Uterus (tissue), 4 donors: ENCODE measurements around the gene BNC2. TPM values are rescaled to one million over a fixed set of nuclear protein-coding genes. Genes with fewer than 3 reads are reported as not detected.
"Not testable (repeated sequence)": the region's sequence is repeated elsewhere in the genome, so short reads cannot be mapped to it uniquely, and the experiment has no call there.

Experiments
- DNase-seq, 2 donors: peaks; one replicate each; pipeline ENCODE4 v3.0.0-alpha.2; 2019 to 2020
- H3K27ac ChIP-seq, 2 donors: fragments of 200-600 bp; sonication (generic); 1 replicate in 1 of 2; 2 replicates in 1 of 2; pipeline ENCODE4 v1.5.1; 2016 to 2018
- H3K27me3 ChIP-seq, 2 donors: fragments of 200-600 bp; sonication (generic); one replicate each; pipeline ENCODE4 v1.5.1; 2018 to 2019; ENCODE audit warnings: control low read depth in 1 of 2
- H3K36me3 ChIP-seq, 2 donors: fragments of 200-600 bp; sonication (generic); one replicate each; pipeline ENCODE4 v1.5.1; 2019; ENCODE audit warnings: control low read depth in 1 of 2
- H3K4me1 ChIP-seq, 2 donors: fragments of 200-600 bp; sonication (generic); one replicate each; pipeline ENCODE4 v1.5.1; 2018 to 2019; ENCODE audit warnings: control low read depth in 1 of 2
- H3K4me3 ChIP-seq, 2 donors: fragments of 200-600 bp; sonication (generic); 1 replicate in 1 of 2; 2 replicates in 1 of 2; pipeline ENCODE4 v1.5.1; 2018 to 2019; ENCODE audit warnings: mild to moderate bottlenecking in 1 of 2
- H3K9me3 ChIP-seq, 2 donors: fragments of 200-600 bp; sonication (generic); one replicate each; pipeline ENCODE4 v1.5.1; 2019; ENCODE audit warnings: control low read depth in 1 of 2
- POLR2A ChIP-seq, 2 donors: fragments of 450-650 bp; IDR thresholded peaks; one replicate each; pipeline ENCODE4 v1.6.1; 2016; ENCODE audit warnings: antibody characterized with exemption in 2 of 2, mild to moderate bottlenecking in 1 of 2, moderate library complexity in 1 of 2
- intact Hi-C: fragments of 100-400 bp; cut with DNase I; formaldehyde crosslinking; loops from one replicate; pipeline ENCODE4 v1.15.1; 2023; ENCODE audit warnings: low total_unique reads
- total RNA-seq, 4 donors: library from RNA; depleted of rRNA in 3 of 4; stranded (reverse); fragments of >200 nt in 3 of 4; gene quantifications; one replicate each; pipeline versions ENCODE4 v1.1.0 to v1.2.4, GENCODE V29; 2014 to 2023
- TF ChIP-seq, protein P1 (sequence below), 4 experiments: fragments of 200-600 bp in 2 of 4; fragments of 450-650 bp in 2 of 4; sonication (generic) in 2 of 4; IDR thresholded peaks; one replicate each; pipeline ENCODE4 v1.5.1; 2016 to 2019; ENCODE audit warnings: antibody characterized with exemption in 4 of 4, mild to moderate bottlenecking in 2 of 4, moderate library complexity in 1 of 4
- donor health status: DM: yes; HTN: yes; CAD: no.

BNC2 gene
- total RNA-seq, 4 donors from 2014 or later, result 85.9 to 293 (median 93.4) TPM

DNA sequence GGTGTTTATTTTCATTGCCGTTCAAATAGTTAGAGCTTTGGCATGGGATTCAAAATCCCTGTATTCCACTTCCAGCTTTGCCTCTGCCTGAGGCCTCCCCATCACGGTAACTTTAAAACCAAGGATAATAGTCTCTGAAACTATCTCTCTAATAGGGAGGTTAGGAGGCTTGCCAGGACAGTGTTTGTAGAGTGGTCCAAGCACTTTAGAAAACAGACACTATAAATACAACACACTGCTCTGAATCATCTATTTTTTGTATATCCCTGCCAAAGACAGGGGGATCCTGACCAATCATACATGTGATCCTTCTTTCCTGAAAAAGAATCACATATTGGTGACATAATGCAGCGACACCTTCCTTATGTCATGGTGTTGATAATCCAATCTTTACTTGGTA, 326.8 kb downstream of the BNC2 start:
- H3K36me3 ChIP-seq, result no peaks in the 10 kb centered on the region
- DNase-seq, result no peak
- TF ChIP-seq, protein P1, sequence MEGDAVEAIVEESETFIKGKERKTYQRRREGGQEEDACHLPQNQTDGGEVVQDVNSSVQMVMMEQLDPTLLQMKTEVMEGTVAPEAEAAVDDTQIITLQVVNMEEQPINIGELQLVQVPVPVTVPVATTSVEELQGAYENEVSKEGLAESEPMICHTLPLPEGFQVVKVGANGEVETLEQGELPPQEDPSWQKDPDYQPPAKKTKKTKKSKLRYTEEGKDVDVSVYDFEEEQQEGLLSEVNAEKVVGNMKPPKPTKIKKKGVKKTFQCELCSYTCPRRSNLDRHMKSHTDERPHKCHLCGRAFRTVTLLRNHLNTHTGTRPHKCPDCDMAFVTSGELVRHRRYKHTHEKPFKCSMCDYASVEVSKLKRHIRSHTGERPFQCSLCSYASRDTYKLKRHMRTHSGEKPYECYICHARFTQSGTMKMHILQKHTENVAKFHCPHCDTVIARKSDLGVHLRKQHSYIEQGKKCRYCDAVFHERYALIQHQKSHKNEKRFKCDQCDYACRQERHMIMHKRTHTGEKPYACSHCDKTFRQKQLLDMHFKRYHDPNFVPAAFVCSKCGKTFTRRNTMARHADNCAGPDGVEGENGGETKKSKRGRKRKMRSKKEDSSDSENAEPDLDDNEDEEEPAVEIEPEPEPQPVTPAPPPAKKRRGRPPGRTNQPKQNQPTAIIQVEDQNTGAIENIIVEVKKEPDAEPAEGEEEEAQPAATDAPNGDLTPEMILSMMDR (IDR thresholded peaks at IDR 0.05), result no peak
- TF ChIP-seq POLR2A (IDR thresholded peaks at IDR 0.05), result no peak
- intact Hi-C loops, result no loop called here
- no peaks in the 10 kb centered on the region for H3K27me3 ChIP-seq
- H3K27ac ChIP-seq, result peak overlapping the region; percentile 55 to 68
- no peaks in the 10 kb centered on the region for H3K9me3 ChIP-seq
- H3K4me3 ChIP-seq, result no peak overlapping the region
- H3K4me1 ChIP-seq, result peaks cover 7 to 10% of the 10 kb centered on the region in 2 donors

DNA sequence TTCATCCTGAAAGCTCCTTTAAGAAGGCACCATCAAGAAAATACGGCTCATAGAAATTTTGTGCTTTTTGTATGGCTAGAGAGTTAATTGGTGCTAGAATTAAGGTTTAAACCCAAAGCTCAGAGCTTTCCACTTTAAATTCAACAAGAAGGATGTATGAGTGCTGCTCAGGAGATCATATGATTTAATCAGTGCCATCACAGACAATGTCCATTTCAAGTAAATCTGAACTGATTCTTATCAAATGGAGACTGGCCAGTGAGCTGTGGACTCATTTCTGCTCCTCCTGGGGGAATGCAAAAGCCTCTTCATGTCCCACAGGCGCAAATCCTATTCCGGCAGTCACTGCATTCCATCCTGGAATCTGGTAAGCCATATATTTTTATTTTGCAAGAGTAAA, 327.2 kb downstream of the BNC2 start:
- Histone ChIP-seq H3K9me3 (no peaks in the 10 kb centered on the region), H3K4me1 (peaks cover 7 to 10% of the 10 kb centered on the region in 2 donors), H3K27me3 (no peaks in the 10 kb centered on the region), H3K36me3 (no peaks in the 10 kb centered on the region), H3K27ac (peak overlapping the region; percentile 55 to 68), H3K4me3 (no peak overlapping the region)
- TF ChIP-seq, protein P1 (IDR thresholded peaks at IDR 0.05), result no peak
- TF ChIP-seq POLR2A (IDR thresholded peaks at IDR 0.05), result no peak
- intact Hi-C loops, result no loop called here
- no peak for DNase-seq

DNA sequence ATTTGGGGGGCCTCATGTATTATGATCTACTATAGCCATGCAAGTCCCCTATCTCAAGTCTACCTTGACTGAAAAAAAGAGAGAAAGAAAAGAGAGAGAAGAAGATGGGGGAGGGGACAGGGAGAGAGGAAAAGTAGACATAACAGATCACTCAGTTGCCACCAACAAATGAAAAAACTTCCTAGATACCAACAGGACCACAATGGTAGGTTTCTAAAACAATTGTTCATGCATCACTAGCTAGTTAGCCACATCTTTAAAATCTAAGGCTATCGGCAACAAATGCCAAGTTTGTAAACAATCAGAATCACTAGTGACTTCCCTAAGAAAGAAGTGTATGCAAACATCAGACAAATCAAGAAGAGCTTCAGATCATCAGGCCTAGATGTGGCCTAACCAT, 328.2 kb downstream of the BNC2 start:
- intact Hi-C loops, result no loop called here
- peaks cover 7 to 10% of the 10 kb centered on the region in 2 donors for H3K4me1 ChIP-seq

DNA sequence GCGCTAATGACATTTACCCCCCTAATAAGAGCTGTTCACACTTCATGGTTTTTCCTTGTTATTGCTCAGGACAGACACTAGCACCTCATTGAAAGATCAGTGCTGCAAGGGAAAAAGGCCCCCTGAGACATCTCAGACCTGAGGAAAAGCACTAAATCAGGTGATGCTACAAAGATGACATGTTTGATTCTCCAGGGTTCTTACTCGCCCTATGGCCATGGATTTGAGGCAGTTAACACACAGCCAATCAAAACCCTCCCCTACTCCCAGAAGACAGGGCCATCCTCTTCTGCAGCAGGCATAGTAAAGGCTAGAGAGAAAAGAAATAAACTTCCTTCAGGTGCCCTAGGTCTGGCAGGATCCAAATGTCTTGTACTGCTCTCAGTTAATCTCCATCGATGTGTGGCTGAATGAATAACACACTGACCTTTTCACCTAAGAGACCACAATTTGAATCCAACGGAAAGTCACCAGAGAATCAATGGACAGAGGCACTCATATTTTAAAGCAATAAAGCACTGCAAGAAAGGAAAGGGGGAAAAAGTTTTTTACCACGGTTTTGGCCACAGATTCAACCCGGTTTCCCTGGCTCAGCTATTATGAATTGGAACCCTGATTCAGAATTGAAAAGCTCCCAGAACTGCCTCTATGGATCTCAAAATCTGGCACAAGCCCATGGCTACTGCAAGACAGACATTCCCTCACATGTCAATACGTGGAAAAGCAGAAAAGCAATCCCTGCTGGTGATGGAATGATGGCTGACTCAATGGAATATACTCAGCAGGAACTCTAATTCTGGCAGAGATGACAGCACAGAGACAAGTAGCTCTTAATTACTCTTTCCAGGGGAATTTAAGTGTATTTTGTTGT, 329.5 kb downstream of the BNC2 start:
- intact Hi-C loops, result no loop called here
- H3K36me3 ChIP-seq, result no peaks in the 10 kb centered on the region
- H3K9me3 ChIP-seq, result no peaks in the 10 kb centered on the region
- no peak overlapping the region for H3K4me3 ChIP-seq
- peaks cover 7 to 10% of the 10 kb centered on the region in 2 donors for H3K4me1 ChIP-seq
- peak overlapping the region; percentile 43 to 68 for H3K27ac ChIP-seq
- no peak for DNase-seq
- no peaks in the 10 kb centered on the region for H3K27me3 ChIP-seq
- no peak for TF ChIP-seq POLR2A (IDR thresholded peaks at IDR 0.05)
- TF ChIP-seq, protein P1 (IDR thresholded peaks at IDR 0.05), result no peak

More for the DNA sequence above, 328.2 kb downstream of the BNC2 start:
- no peak for DNase-seq
- no peaks in the 10 kb centered on the region for H3K36me3 ChIP-seq
- no peaks in the 10 kb centered on the region for H3K9me3 ChIP-seq
- H3K4me3 ChIP-seq, result no peak overlapping the region
- TF ChIP-seq POLR2A (IDR thresholded peaks at IDR 0.05), result no peak
- TF ChIP-seq, protein P1 (IDR thresholded peaks at IDR 0.05), result no peak
- no peaks in the 10 kb centered on the region for H3K27me3 ChIP-seq
- peak overlapping the region; percentile 55 to 68 for H3K27ac ChIP-seq

DNA sequence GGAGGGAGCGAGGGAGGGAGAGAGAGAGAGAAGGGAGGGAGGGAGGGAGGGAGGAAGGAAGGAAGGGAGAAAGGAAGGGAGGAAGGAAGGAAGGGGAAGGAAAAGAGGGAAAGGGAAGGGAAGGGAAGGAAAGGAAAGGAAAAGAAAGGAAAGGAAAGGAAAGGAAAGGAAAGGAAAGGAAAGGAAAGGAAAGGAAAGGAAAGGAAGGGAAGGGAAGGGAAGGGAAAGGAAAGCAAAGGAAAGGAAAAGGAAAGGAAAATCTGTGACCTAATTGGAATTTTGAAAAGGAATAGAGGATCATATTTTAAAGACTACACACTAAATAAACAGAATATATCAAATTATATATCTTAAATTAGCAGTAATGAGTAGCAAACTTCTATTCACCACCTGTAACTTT, 330.8 kb downstream of the BNC2 start:
- H3K4me3 ChIP-seq, H3K9me3 ChIP-seq, H3K27me3 ChIP-seq, H3K36me3 ChIP-seq, DNase-seq, H3K4me1 ChIP-seq, intact Hi-C loops: not testable (repeated sequence)
- H3K27ac ChIP-seq, result peak overlapping the region in 1 of 2 donors; percentile 35
